GM12891 (cell line): ENCODE results near the gene VPS35L.

ENCODE experiments used
- DNase-seq: peaks from one replicate; pipeline ENCODE4 v3.0.0; 2011; ENCODE audit warnings: low spot score; ENCODE audit not compliant: insufficient read length
- FAIRE-seq: peaks from 2 replicates; lab custom pipeline; 2011; peaks lifted over from hg19 to GRCh38; lab: Jason Lieb, UNC
- PAX5 ChIP-seq: IDR thresholded peaks from 2 replicates; pipeline ENCODE4 v1.6.1; 2011; ENCODE audit warnings: low read length, moderate library complexity, mild to moderate bottlenecking; ENCODE audit not compliant: insufficient read depth, severe bottlenecking
- POLR2A ChIP-seq: IDR thresholded peaks from 2 replicates; pipeline ENCODE4 v1.6.1; 2011; ENCODE audit warnings: low read depth, low read length, control low read depth
- POLR2AphosphoS5 ChIP-seq: IDR thresholded peaks from 2 replicates; pipeline ENCODE4 v1.6.1; 2011; ENCODE audit warnings: low read depth, low read length, control low read depth
- POU2F2 ChIP-seq: IDR thresholded peaks from 2 replicates; pipeline ENCODE4 v1.6.1; 2011; ENCODE audit warnings: low read depth, mild to moderate bottlenecking, control low read depth, low read length, moderate library complexity
- SPI1 ChIP-seq: IDR thresholded peaks from 2 replicates; pipeline ENCODE4 v1.6.1; 2011; ENCODE audit warnings: low read depth, low read length, control low read depth
- TAF1 ChIP-seq: IDR thresholded peaks from 2 replicates; pipeline ENCODE4 v1.6.1; 2011; ENCODE audit warnings: low read depth, low read length, control low read depth

The VPS35L gene

GRCh38 chr16:19520861-19521331, 34.6 kb upstream of the VPS35L start:
- no peak for TF ChIP-seq POU2F2
- no peak for TF ChIP-seq POLR2A
- no peak for TF ChIP-seq TAF1
- no peak for TF ChIP-seq SPI1
- no peak for TF ChIP-seq PAX5
- no peak for TF ChIP-seq POLR2AphosphoS5
- DNase-seq (no peak), FAIRE-seq (peak; percentile 26)

- no peak for TF ChIP-seq PAX5
- peak; percentile 64; the same call in 1 of the 2 replicates for TF ChIP-seq POLR2A
- no peak for TF ChIP-seq POU2F2
- peak; percentile 19; the same call in 1 of the 2 replicates for TF ChIP-seq TAF1
- peak; percentile 71 for TF ChIP-seq POLR2AphosphoS5
- TF ChIP-seq SPI1: peak; percentile 73
- DNase-seq (peak; percentile 79), FAIRE-seq (peak; percentile 91)
These were observed 33.8 kb upstream of the VPS35L start, which contains the start of gene GDE1 for GRCh38 chr16:19521471-19522396. Gene GDE1, minus strand, starts transcription at chr16:19522098. Its CDS starts 134 bp downstream, at chr16:19521964.

DNA sequence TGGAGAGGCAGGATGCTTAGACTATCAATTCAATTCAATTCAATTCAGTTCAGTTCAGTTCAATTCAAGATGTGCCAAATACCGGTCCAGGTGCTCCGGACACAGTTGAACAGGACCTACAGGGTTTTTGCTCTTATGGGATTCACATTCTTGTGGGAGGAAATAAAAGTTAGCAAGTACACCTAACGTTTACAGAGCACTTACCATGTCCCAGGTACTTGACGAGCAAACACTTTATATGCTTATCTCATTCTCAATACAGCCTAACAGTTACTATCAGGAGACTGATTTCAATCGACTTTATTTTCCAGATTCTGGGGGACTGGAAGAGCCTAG, 33.1 kb upstream of the VPS35L start:
- FAIRE-seq (no peak), DNase-seq (no peak)
- no peak for TF ChIP-seq PAX5
- no peak for TF ChIP-seq POLR2AphosphoS5
- TF ChIP-seq POU2F2: no peak
- TF ChIP-seq TAF1: no peak
- TF ChIP-seq SPI1: no peak
- no peak for TF ChIP-seq POLR2A

DNA sequence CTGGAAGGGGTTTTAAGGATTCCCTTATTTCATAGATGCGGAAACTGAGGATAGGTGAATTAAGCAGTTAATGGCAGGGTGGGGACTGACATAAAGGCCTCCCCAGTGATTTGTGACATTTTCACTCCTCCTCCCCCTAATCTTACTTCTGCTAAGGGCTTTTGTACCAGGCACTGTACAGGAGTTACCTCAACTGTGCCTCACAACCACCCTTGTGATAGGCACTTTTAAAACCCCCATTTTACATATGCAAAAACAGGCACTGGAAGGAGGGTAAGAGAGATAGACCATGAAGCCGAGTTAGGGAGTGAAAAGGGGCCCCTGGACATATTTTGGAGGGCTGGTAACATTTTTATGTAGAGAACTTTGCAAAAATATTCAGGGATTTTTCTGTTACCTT, 32.7 kb upstream of the VPS35L start:
- FAIRE-seq: no peak
- no peak for DNase-seq
- TF ChIP-seq SPI1 (no peak), POLR2AphosphoS5 (no peak), TAF1 (no peak), POU2F2 (no peak), PAX5 (no peak), POLR2A (no peak)

- FAIRE-seq (no peak), DNase-seq (no peak)
- TF ChIP-seq POLR2AphosphoS5: no peak
- TF ChIP-seq POLR2A: no peak
- TF ChIP-seq SPI1: no peak
- TF ChIP-seq TAF1: no peak
- no peak for TF ChIP-seq POU2F2
- no peak for TF ChIP-seq PAX5
These were observed 32.3 kb upstream of the VPS35L start for GRCh38 chr16:19523184-19523558.

DNA sequence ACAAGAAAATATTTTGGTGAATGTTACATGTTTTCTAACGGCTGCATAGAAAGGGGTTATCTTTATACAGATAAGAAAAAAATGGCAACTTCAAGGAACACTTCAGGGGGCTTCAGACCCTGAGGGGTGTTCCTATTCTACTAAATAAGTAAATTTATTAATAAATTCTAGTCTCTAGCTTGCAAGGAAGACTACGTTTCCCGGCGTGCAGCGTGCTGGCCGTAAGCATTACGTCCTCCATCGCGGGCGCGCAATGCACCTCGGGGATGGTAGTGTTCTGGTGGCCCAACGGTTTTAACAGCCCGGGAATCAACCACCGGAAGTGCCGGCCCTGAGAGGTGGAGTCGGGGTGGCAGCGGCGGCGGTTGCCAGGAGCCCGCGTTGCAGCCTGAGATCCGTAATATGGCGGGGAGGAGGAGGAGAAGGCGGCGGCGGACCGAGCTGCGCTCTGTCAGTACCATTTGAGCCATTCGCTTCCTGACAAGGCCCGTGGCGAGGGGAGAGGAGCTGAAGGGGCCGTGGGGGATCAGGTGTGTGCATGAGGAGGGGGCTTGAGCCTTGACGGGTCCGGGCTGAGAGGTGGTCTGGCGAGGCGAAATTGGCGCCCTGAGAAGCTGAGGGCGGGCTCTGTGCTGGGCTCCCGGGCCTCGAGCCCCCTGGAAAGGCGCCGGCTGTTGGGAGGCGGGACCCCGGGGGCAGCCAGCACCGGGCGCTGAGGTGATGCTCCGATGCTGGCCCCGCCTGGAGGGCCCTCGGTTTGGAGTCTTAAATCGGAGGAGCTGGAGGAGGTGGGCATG, 31.7 kb upstream of the VPS35L start, which contains the start of gene CCP110:
Gene CCP110 (plus strand): TSS at position 384 of the 797 bp plus-strand sequence. CDS start 3,940 bp downstream, outside the sequence.
- TF ChIP-seq POLR2A (peak; percentile 51; the same call in 1 of the 2 replicates), POU2F2 (peak; percentile 34; the same call in 1 of the 2 replicates), SPI1 (no peak; the same call in 1 of the 2 replicates), PAX5 (no peak), POLR2AphosphoS5 (0 out of 2 replicates have a peak, but pooled peaks have one; percentile 48), TAF1 (peak; percentile 58; the same call in 1 of the 2 replicates)
- peak; percentile 93 for FAIRE-seq
- DNase-seq: peak; percentile 77

GRCh38 chr16:19524356-19524615, 31.2 kb upstream of the VPS35L start:
- DNase-seq (no peak), FAIRE-seq (no peak)
- TF ChIP-seq SPI1 (no peak), POU2F2 (no peak), PAX5 (no peak), TAF1 (no peak)

- no peak for DNase-seq
- FAIRE-seq: peak; percentile 61
- TF ChIP-seq POLR2AphosphoS5 (no peak), SPI1 (peak; percentile 57), POU2F2 (no peak), PAX5 (no peak), POLR2A (no peak), TAF1 (no peak)
These were observed 30.7 kb upstream of the VPS35L start for GRCh38 chr16:19524616-19525384.

- no peak for TF ChIP-seq PAX5
- TF ChIP-seq POU2F2: no peak
- TF ChIP-seq POLR2AphosphoS5: no peak
- TF ChIP-seq SPI1: no peak
- TF ChIP-seq TAF1: no peak
- no peak for TF ChIP-seq POLR2A
- FAIRE-seq: no peak
- DNase-seq: no peak
These were observed 30.1 kb upstream of the VPS35L start for GRCh38 chr16:19525385-19525723.
